Measurements from ENCODE around the gene OPCML.

OPCML gene

GRCh38 chr11:132846075-132846474 is 686.2 kb downstream of the OPCML start:
- H3K4me3 Mint-ChIP-seq: no peak overlapping the region
- peaks cover 41% of the 10 kb centered on the region for H3K4me1 Mint-ChIP-seq
- H3K27me3 Mint-ChIP-seq (ENCODE audit: low read depth, poor library complexity): no peaks in the 10 kb centered on the region
- H3K27ac Mint-ChIP-seq: no peak overlapping the region
- no peaks in the 10 kb centered on the region for H3K9me3 Mint-ChIP-seq
- DNase-seq: no peak
- no peaks in the 10 kb centered on the region for H3K36me3 Mint-ChIP-seq (ENCODE audit: low read depth)
- no peak for TF ChIP-seq CTCF (IDR thresholded peaks at IDR 0.05)

GRCh38 chr11:132844956-132845696 is 687.2 kb downstream of the OPCML start:
- no peak for DNase-seq
- Mint-ChIP-seq H3K4me1 (peaks cover 39% of the 10 kb centered on the region), H3K4me3 (no peak overlapping the region), H3K27me3 (ENCODE audit: low read depth, poor library complexity) (peaks cover 4% of the 10 kb centered on the region), H3K27ac (no peak overlapping the region), H3K36me3 (ENCODE audit: low read depth) (no peaks in the 10 kb centered on the region), H3K9me3 (no peaks in the 10 kb centered on the region)
- no peak for TF ChIP-seq CTCF (IDR thresholded peaks at IDR 0.05)

- Mint-ChIP-seq H3K27ac (no peak overlapping the region), H3K9me3 (peaks cover 4% of the 10 kb centered on the region), H3K4me3 (no peak overlapping the region), H3K27me3 (ENCODE audit: low read depth, poor library complexity) (peaks cover 4% of the 10 kb centered on the region), H3K4me1 (peaks cover 22% of the 10 kb centered on the region), H3K36me3 (ENCODE audit: low read depth) (no peaks in the 10 kb centered on the region)
- DNase-seq: no peak
- TF ChIP-seq CTCF (IDR thresholded peaks at IDR 0.05): no peak
Observed at GRCh38 chr11:132840660-132841059, 691.6 kb downstream of the OPCML start.

- TF ChIP-seq CTCF (IDR thresholded peaks at IDR 0.05): no peak
- DNase-seq: no peak
- H3K4me3 Mint-ChIP-seq: no peak overlapping the region
- no peaks in the 10 kb centered on the region for H3K36me3 Mint-ChIP-seq (ENCODE audit: low read depth)
- no peak overlapping the region for H3K27ac Mint-ChIP-seq
- peaks cover 4% of the 10 kb centered on the region for H3K27me3 Mint-ChIP-seq (ENCODE audit: low read depth, poor library complexity)
- peaks cover 20% of the 10 kb centered on the region for H3K4me1 Mint-ChIP-seq
- H3K9me3 Mint-ChIP-seq: peaks cover 4% of the 10 kb centered on the region
Observed at GRCh38 chr11:132840191-132840590, 692.1 kb downstream of the OPCML start.

GRCh38 chr11:132839236-132839945 is 692.9 kb downstream of the OPCML start:
- H3K27ac Mint-ChIP-seq: no peak overlapping the region
- TF ChIP-seq CTCF (IDR thresholded peaks at IDR 0.05): no peak
- DNase-seq: no peak
- H3K9me3 Mint-ChIP-seq: peaks cover 4% of the 10 kb centered on the region
- peaks cover 24% of the 10 kb centered on the region for H3K4me1 Mint-ChIP-seq
- H3K4me3 Mint-ChIP-seq: no peak overlapping the region
- peaks cover 8% of the 10 kb centered on the region for H3K27me3 Mint-ChIP-seq (ENCODE audit: low read depth, poor library complexity)
- H3K36me3 Mint-ChIP-seq (ENCODE audit: low read depth): no peaks in the 10 kb centered on the region

Data from nephron progenitor cell (in vitro differentiated cells).